ENCODE results near the gene FHAD1.

DNA sequence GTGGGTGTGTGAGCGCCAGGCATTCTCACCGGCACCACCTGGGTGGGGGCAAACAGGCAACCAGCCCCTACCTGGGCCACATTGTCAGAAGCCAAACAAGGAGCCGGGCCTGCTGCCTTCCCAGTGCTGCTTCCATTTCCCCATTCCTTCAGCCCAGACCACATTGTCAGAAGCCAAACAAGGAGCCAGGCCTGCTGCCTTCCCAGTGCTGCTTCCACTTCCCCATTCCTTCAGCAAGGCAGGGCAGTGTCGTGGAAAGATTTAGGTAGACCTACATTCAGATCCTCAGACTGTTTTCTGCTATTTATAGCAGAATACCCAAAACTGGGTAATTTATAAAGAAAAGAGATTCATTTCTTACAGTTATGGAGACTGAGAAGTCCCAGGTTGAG, 115.7 kb downstream of the FHAD1 start:
- TF ChIP-seq BCL11A (IDR thresholded peaks at IDR 0.05; ENCODE audit: low read depth, low read length), result no peak
- TF ChIP-seq CTCF (IDR thresholded peaks at IDR 0.05 in 2 of 3, conservative IDR thresholded peaks at IDR 0.05 in 1 of 3; ENCODE audit: control insufficient read depth in 2 of 3, extremely low read depth in 1 of 3, insufficient read depth in 1 of 3, low read depth in 3 of 3, low read length in 3 of 3), result no peak
- no peak for TF ChIP-seq SREBF2 (IDR thresholded peaks at IDR 0.05; ENCODE audit: low read length)
- TF ChIP-seq, protein P1, sequence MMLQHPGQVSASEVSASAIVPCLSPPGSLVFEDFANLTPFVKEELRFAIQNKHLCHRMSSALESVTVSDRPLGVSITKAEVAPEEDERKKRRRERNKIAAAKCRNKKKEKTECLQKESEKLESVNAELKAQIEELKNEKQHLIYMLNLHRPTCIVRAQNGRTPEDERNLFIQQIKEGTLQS (IDR thresholded peaks at IDR 0.05; ENCODE audit: borderline replicate concordance, extremely low read depth, low read depth, low read length), result no peak
